Measurements from ENCODE around the gene CLPTM1L.
A peak's percentile ranks its signal among the peaks of the same experiment; 100 is the strongest.
"Not testable (repeated sequence)": the region's sequence is repeated elsewhere in the genome, so short reads cannot be mapped to it uniquely, and the experiment has no call there.

Gene CLPTM1L

DNA sequence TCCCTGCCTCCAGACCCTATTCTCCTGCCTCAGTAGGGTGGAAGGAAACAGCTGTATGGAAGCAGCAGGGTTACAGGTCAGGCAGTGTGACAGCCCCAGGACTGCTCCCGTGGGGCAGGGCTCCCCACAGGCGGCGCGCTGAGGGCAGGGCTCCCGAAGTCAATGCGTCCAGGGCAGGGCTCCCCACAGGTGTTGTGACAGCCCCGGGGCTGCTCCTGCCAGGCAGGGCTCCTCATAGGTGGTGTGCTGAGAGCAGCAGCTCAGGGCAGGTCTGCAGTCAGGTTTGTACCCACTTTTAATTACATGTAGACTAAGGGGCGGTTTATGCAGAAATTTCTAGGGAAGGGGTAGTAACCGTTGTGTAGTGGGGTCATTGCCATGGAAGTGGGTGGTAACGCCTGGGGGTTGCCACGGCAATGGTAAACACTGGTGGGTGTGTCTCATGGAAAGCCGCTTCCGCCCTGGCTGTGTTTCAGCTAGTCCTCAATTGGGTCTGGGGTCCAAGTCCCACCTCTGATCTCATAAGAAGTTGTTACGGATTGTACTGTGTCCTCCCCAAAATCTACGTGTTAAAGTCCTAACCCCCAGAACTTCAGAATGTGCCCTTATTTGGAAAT lies 33.4 kb downstream of the CLPTM1L start:
- DNase-seq = no peak

DNA sequence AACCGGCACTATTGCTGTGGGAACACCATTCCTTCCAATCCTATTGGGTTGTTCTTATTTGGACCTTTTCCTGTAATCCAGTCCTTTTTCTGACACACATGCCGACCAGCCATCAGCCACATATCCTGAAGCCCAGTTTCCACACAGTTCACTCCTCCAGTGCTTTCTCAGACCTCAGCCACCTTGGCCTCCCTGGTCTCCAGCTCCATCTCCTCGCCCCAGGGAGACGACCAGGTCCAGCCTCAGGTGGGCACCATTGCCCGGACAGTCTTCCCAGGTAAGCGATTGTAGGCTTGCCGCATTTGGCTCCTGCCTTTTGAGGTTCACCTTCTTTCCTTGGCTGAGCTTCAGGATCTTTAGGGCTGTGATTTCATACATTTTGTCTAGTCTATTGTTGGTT lies 34.8 kb downstream of the CLPTM1L start:
- DNase-seq = no peak

DNA sequence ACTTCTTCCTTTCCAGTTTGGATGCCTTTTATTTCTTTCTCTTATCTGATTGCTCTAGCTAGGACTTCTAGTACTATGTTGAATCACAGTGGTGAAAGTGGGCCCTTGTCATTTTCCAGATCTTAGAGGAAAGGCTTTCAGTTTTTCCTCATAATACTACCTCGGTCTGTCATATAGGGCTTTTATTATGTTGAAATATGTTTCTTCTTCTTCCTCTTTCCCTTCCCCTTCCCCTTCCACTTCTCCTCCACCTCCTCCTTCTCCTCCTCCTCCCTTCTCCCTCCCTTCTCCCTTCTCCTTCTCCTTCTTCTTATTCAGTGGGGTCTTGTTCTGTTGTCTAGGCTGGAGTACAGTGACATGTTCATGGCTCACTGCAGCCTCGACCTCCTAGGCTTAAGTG lies 40.9 kb downstream of the CLPTM1L start:
- no peak for DNase-seq

GRCh38 chr5:1302258-1302657 lies 42.6 kb downstream of the CLPTM1L start:
- no peak for DNase-seq

- DNase-seq = no peak
Observed at GRCh38 chr5:1300581-1301083, 44.3 kb downstream of the CLPTM1L start.

- no peak for DNase-seq
Observed at GRCh38 chr5:1299961-1300360, 44.9 kb downstream of the CLPTM1L start.

DNA sequence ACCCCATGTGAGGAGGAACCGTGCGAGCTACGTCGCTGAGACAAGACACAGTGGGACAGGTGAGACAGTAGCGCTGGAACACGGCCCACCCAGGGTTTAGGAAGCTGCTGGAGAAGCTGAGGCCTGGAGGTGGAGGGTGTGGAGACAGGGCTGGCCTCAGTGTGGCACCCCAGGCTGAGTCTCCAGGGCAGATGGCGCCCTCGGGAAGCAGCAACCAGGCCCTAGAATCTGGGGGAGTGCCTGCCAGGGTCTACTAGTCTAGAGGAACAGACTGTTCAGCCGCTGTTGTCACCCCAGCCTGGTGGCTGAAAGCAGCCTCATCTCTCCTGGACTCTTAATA lies 45.4 kb downstream of the CLPTM1L start:
- no peak for DNase-seq

DNA sequence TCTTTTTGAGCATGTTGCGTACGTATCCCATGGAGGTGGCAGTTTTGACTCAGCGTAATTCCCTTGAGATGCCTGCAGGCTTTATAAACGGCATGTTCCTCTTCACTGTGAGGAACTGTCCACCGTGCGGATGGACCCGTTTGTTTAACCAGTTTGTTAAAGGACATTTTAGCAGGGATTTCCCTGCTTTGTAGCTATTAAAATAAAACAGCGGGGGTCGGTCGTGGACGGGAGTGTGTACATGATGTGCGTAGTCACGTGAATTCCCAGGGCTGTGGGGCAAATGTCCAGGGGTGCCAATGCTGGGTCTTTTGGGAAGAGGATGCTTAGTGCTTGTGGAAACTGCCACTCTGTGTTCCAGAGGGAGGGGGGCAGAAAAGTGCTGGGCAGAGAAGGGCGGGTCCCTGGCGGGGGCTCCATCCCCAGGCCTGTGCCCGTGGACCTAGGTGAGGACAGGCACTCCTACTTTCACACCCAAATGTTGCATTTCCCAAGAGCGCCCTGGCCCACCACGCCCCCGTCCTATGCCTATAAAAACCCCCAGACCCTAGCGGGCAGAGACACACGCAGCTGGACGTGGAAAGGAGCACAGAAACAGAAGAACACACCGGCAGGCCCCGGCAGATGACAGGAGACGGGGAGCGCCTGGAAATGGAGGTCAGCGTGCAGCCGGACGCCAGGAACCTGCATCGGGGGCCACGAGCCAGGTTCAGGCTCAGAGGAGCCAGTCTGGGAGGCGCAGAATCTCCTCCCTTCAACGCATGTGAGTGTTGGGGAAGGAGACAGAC lies 46.0 kb downstream of the CLPTM1L start:
- DNase-seq = peak; percentile 10

GRCh38 chr5:1298067-1298551 lies 46.8 kb downstream of the CLPTM1L start:
- DNase-seq = no peak

DNA sequence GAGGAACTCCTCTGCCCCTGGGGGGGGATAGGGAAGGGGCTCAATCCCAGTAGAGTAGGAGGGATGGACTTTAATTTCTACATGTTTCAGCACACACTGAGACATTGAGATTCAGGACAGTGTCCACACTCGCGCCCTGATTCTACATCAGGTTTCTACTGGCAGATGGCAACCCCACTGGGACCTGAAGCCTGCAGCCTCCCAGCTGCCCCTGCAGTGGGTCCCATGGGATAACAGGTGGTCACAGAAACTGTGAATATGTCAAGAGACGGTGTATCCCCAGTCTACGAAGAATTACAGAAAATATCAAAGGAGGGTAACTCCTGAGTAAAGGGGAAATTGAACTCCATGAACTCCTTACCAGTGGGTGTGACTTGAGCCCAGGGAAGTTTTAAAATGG lies 47.7 kb downstream of the CLPTM1L start:
- no peak for DNase-seq

DNA sequence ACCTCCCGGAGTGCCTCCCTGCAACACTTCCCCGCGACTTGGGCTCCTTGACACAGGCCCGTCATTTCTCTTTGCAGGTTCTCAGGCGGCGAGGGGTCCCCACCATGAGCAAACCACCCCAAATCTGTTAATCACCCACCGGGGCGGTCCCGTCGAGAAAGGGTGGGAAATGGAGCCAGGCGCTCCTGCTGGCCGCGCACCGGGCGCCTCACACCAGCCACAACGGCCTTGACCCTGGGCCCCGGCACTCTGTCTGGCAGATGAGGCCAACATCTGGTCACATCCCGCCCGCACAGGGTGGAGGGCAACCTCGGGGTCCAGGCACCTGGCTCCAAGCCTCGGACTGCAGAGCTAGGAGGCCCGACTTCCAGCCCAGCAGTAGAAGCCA lies 49.3 kb downstream of the CLPTM1L start:
- DNase-seq = peak; percentile 12

DNA sequence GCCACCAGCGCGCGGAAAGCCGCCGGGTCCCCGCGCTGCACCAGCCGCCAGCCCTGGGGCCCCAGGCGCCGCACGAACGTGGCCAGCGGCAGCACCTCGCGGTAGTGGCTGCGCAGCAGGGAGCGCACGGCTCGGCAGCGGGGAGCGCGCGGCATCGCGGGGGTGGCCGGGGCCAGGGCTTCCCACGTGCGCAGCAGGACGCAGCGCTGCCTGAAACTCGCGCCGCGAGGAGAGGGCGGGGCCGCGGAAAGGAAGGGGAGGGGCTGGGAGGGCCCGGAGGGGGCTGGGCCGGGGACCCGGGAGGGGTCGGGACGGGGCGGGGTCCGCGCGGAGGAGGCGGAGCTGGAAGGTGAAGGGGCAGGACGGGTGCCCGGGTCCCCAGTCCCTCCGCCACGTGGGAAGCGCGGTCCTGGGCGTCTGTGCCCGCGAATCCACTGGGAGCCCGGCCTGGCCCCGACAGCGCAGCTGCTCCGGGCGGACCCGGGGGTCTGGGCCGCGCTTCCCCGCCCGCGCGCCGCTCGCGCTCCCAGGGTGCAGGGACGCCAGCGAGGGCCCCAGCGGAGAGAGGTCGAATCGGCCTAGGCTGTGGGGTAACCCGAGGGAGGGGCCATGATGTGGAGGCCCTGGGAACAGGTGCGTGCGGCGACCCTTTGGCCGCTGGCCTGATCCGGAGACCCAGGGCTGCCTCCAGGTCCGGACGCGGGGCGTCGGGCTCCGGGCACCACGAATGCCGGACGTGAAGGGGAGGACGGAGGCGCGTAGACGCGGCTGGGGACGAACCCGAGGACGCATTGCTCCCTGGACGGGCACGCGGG lies 49.9 kb downstream of the CLPTM1L start, which contains the start of gene TERT:
Gene TERT, minus strand, starts transcription at position 234 of the 815 bp plus-strand sequence. Its CDS starts 79 bp downstream, at position 155.
- peak; percentile 19 for DNase-seq

DNA sequence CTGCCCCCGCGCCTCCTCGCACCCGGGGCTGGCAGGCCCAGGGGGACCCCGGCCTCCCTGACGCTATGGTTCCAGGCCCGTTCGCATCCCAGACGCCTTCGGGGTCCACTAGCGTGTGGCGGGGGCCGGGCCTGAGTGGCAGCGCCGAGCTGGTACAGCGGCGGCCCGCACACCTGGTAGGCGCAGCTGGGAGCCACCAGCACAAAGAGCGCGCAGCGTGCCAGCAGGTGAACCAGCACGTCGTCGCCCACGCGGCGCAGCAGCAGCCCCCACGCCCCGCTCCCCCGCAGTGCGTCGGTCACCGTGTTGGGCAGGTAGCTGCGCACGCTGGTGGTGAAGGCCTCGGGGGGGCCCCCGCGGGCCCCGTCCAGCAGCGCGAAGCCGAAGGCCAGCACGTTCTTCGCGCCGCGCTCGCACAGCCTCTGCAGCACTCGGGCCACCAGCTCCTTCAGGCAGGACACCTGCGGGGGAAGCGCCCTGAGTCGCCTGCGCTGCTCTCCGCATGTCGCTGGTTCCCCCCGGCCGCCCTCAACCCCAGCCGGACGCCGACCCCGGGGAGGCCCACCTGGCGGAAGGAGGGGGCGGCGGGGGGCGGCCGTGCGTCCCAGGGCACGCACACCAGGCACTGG lies 50.6 kb downstream of the CLPTM1L start:
- peak; percentile 7 for DNase-seq

DNA sequence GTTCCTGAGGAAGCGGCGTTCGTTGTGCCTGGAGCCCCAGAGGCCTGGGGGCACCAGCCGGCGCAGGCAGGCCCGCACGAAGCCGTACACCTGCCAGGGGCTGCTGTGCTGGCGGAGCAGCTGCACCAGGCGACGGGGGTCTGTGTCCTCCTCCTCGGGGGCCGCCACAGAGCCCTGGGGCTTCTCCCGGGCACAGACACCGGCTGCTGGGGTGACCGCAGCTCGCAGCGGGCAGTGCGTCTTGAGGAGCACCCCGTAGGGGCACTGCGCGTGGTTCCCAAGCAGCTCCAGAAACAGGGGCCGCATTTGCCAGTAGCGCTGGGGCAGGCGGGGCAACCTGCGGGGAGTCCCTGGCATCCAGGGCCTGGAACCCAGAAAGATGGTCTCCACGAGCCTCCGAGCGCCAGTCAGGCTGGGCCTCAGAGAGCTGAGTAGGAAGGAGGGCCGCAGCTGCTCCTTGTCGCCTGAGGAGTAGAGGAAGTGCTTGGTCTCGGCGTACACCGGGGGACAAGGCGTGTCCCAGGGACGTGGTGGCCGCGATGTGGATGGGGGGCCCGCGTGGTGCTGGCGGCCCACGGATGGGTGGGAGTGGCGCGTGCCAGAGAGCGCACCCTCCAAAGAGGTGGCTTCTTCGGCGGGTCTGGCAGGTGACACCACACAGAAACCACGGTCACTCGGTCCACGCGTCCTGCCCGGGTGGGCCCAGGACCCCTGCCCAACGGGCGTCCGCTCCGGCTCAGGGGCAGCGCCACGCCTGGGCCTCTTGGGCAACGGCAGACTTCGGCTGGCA lies 51.3 kb downstream of the CLPTM1L start:
- DNase-seq = peak; percentile 8

DNA sequence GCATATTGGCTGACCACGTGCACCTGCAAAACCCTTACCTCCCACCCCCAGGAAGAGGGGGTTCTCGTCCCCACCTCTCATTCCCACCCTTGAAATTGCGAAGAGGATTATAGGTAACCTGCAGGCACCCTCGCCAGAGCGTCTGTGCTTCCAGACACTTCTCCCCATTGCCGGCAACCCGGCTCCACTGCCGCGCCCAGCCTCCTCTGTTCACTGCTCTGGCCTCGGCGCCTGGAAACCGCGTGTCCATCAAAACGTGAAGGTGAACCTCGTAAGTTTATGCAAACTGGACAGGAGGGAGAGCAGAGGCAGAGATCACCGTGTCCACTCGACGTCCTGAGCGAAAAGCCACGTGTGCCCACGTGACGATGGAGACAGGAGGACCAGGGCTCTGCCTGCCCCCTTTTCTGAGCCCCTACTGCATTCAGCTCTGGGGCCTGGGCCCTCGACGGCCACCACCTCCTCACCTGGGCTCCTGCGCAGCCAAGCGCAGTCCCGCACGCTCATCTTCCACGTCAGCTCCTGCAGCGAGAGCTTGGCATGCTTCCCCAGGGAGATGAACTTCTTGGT lies 52.0 kb downstream of the CLPTM1L start:
- peak; percentile 3 for DNase-seq

GRCh38 chr5:1292139-1292538 lies 52.8 kb downstream of the CLPTM1L start:
- peak; percentile 7 for DNase-seq

- peak; percentile 9 for DNase-seq
Observed at GRCh38 chr5:1291611-1292080, 53.3 kb downstream of the CLPTM1L start.

GRCh38 chr5:1290956-1291355 lies 53.9 kb downstream of the CLPTM1L start:
- DNase-seq = not testable (repeated sequence)

DNA sequence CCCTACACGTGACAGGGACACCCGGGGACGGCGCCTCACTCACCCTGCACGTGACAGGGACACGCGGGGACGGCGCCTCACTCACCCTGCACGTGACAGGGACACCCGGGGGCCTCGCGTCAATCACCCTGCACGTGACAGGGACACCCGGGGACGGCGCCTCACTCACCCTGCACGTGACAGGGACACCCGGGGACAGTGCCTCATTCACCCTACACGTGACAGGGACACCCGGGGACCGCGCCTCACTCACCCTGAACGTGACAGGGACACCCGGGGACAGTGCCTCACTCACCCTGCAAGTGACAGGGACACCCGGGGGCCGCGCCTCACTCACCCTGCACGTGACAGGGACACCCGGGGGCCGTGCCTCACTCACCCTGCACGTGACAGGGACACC lies 55.3 kb downstream of the CLPTM1L start:
- not testable (repeated sequence) for DNase-seq

DNA sequence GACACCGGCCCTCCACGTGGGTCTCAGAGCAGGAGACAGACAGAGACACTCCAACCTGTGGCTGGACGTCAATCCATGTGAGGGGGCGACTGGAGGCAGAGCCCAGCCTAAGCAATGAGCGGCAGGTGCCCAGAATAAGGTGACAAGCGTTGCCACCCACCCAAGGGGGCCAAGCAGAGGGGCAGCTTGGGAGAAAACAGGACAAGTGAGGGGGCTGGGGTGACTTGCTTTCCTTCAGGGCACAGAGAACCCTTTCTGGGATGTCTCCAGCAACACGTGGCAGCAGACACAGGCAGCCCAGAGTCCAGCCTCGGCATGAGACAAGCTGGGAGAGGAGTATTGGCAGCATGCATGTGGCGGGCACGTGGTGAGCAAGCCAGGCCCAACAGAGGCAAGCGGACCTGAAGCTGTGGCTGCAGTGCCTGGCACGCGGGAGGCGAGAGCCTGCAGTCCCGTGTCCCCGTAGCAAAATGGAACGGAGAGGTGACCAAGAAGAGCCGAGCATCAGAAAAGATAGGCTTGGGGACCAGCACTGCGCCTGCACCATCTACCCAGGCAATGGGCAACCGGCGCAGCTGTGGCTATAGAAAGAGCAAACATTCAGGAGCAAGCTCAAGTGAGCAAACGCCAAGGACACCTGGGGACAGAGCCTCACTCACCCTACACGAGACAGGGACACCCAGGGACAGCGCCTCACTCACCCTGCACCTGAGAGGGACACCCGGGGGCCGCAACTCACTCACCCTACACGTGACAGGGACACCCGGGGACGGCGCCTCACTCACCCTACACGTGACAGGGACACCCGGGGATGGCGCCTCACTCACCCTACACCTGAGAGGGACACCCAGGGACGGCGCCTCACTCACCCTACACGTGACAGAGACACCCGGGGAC lies 56.2 kb downstream of the CLPTM1L start:
- DNase-seq = no peak
